Stomach (tissue), 4 donors: ENCODE results near the gene PRRC2C.

Source experiments
- CTCF ChIP-seq, 7 experiments: fragments of 450-650 bp in 4 of 7; fragments of 200-600 bp in 3 of 7; sonication (generic) in 3 of 7; IDR thresholded peaks; one replicate each; pipeline ENCODE4 v1.5.1; 2016 to 2019; ENCODE audit warnings: antibody characterized with exemption in 7 of 7, control low read depth in 2 of 7, mild to moderate bottlenecking in 1 of 7
- POLR2A ChIP-seq, 4 donors: fragments of 450-650 bp; IDR thresholded peaks; one replicate each; pipeline ENCODE4 v1.6.1; 2016; ENCODE audit warnings: antibody characterized with exemption in 4 of 4, control low read depth in 2 of 4, mild to moderate bottlenecking in 1 of 4, moderate library complexity in 1 of 4
- POLR2AphosphoS5 ChIP-seq, 3 donors: sonication (generic); formaldehyde crosslinking; IDR thresholded peaks; one replicate each; pipeline ENCODE4 v1.6.1; 2016; ENCODE audit warnings: antibody characterized with exemption in 3 of 3

- no peak for TF ChIP-seq CTCF (IDR thresholded peaks at IDR 0.05)
- no peak for TF ChIP-seq POLR2A (IDR thresholded peaks at IDR 0.05)
- no peak for TF ChIP-seq POLR2AphosphoS5 (IDR thresholded peaks at IDR 0.05)
Observed at GRCh38 chr1:171484760-171485374, 463 bp upstream of the PRRC2C start.
